Measurements from ENCODE around the gene PI4KA. TPM values are rescaled to one million over a fixed set of nuclear protein-coding genes. Genes with fewer than 3 reads are reported as not detected.
A peak's percentile ranks its signal among the peaks of the same experiment; 100 is the strongest.

PI4KA gene
- polyA plus RNA-seq, 1 of the 3 experiments (the other 2 are of a cell fraction): 30.0 TPM

- TF ChIP-seq, protein P1, sequence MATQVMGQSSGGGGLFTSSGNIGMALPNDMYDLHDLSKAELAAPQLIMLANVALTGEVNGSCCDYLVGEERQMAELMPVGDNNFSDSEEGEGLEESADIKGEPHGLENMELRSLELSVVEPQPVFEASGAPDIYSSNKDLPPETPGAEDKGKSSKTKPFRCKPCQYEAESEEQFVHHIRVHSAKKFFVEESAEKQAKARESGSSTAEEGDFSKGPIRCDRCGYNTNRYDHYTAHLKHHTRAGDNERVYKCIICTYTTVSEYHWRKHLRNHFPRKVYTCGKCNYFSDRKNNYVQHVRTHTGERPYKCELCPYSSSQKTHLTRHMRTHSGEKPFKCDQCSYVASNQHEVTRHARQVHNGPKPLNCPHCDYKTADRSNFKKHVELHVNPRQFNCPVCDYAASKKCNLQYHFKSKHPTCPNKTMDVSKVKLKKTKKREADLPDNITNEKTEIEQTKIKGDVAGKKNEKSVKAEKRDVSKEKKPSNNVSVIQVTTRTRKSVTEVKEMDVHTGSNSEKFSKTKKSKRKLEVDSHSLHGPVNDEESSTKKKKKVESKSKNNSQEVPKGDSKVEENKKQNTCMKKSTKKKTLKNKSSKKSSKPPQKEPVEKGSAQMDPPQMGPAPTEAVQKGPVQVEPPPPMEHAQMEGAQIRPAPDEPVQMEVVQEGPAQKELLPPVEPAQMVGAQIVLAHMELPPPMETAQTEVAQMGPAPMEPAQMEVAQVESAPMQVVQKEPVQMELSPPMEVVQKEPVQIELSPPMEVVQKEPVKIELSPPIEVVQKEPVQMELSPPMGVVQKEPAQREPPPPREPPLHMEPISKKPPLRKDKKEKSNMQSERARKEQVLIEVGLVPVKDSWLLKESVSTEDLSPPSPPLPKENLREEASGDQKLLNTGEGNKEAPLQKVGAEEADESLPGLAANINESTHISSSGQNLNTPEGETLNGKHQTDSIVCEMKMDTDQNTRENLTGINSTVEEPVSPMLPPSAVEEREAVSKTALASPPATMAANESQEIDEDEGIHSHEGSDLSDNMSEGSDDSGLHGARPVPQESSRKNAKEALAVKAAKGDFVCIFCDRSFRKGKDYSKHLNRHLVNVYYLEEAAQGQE (IDR thresholded peaks at IDR 0.05; ENCODE audit: low read depth, low read length): no peak
- TF ChIP-seq, protein P2, sequence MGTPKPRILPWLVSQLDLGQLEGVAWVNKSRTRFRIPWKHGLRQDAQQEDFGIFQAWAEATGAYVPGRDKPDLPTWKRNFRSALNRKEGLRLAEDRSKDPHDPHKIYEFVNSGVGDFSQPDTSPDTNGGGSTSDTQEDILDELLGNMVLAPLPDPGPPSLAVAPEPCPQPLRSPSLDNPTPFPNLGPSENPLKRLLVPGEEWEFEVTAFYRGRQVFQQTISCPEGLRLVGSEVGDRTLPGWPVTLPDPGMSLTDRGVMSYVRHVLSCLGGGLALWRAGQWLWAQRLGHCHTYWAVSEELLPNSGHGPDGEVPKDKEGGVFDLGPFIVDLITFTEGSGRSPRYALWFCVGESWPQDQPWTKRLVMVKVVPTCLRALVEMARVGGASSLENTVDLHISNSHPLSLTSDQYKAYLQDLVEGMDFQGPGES (IDR thresholded peaks at IDR 0.05; ENCODE audit: low read depth, low read length): no peak
Observed at GRCh38 chr22:20802452-20802851, 56.2 kb downstream of the PI4KA start (continued).

DNA sequence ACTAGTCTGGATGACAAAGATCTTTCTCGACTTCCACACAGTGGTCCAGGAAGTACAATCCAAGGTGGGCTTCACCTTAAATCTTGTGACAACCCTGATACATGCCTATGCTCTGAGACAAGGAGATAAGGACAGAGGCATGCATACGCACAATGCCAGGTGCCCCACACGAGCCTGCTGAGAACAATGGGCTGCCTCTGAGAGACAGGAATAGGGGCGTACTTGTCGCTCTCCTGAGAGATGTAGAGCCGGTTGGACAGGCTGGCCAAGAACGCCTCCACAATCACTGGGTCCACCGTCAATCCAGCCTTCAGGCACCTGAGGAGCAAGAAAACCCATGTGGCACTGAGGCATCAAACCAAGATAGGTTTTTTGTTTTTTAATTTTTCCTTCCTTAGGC lies 59.2 kb downstream of the PI4KA start:
- TF ChIP-seq YY1 (IDR thresholded peaks at IDR 0.05; ENCODE audit: low read depth): no peak
- TF ChIP-seq, protein P1 (IDR thresholded peaks at IDR 0.05; ENCODE audit: low read depth, low read length): no peak
- no peak for TF ChIP-seq NRF1 (IDR thresholded peaks at IDR 0.05; ENCODE audit: low read depth, low read length)
- TF ChIP-seq POLR2AphosphoS5 (IDR thresholded peaks at IDR 0.05; ENCODE audit: low read depth, low read length): no peak
- TF ChIP-seq CTCF (IDR thresholded peaks at IDR 0.05): no peak
- TF ChIP-seq, protein P3, sequence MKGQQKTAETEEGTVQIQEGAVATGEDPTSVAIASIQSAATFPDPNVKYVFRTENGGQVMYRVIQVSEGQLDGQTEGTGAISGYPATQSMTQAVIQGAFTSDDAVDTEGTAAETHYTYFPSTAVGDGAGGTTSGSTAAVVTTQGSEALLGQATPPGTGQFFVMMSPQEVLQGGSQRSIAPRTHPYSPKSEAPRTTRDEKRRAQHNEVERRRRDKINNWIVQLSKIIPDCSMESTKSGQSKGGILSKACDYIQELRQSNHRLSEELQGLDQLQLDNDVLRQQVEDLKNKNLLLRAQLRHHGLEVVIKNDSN (IDR thresholded peaks at IDR 0.05; ENCODE audit: borderline replicate concordance, low read depth): no peak
- no peak for TF ChIP-seq JUND (IDR thresholded peaks at IDR 0.05)
- DNase-seq: no peak
- H3K36me3 ChIP-seq (replicated peaks in 1 of 2; ENCODE audit: control insufficient read depth in 1 of 2, insufficient read depth in 2 of 2, low read length in 1 of 2): peaks cover 23 to 74% of the 10 kb centered on the region in 2 experiments
- no peaks in the 10 kb centered on the region for H4K20me1 ChIP-seq (ENCODE audit: insufficient read depth)
- H3K4me2 ChIP-seq: no peak overlapping the region
- H3K9me3 ChIP-seq: no peaks in the 10 kb centered on the region
- H3K9me2 ChIP-seq: no peaks in the 10 kb centered on the region
- peaks cover 0 to 15% of the 10 kb centered on the region in 2 experiments; a peak in 1 of 4 replicates for H3K4me1 ChIP-seq (ENCODE audit: control insufficient read depth in 1 of 2, insufficient read depth in 2 of 2, low read depth in 1 of 2, low read length in 1 of 2)
- H3K4me3 ChIP-seq (ENCODE audit: low read depth in 2 of 2, low read length in 1 of 2): no peak overlapping the region
- ChIA-PET POLR2A (no interaction called here), CTCF (interaction anchor here (6.8 kb wide), 1 partner anchor 15 kb away, joined by 43 read pairs; no protein-coding TSS in a partner anchor)
- no peaks in the 10 kb centered on the region for H3K27me3 ChIP-seq (ENCODE audit: insufficient read depth)
- H2AFZ ChIP-seq (ENCODE audit: low read depth): no peak overlapping the region
- peak overlapping the region in 1 of 2 experiments; percentile 77; a peak in 2 of 4 replicates for H3K27ac ChIP-seq (ENCODE audit: low read depth in 2 of 2, low read length in 1 of 2)
- no peaks in the 10 kb centered on the region for H3F3A ChIP-seq (replicated peaks; ENCODE audit: insufficient read depth)
- WGBS (ENCODE audit: low lambda C conversion rate): 94% methylated on average over 7 of the region's 8 CpGs
- no peaks in the 10 kb centered on the region; the same call in 1 of the 2 replicates for H3K79me2 ChIP-seq (ENCODE audit: insufficient read depth)
- no peak overlapping the region for H3K9ac ChIP-seq

Data from SK-N-SH (cell line).